RWPE1 (cell line): ENCODE measurements around the gene EIF2S2.

ENCODE experiments used
- CTCF ChIA-PET: fragments of 350-600 bp; sonication (Branson Sonifier 250); formaldehyde crosslinking; extraction: SDS; loops from one replicate; lab custom pipeline; 2021; lab: Yijun Ruan, JAX
- POLR2A ChIA-PET: fragments of 400-600 bp; formaldehyde crosslinking; extraction: SDS; loops from one replicate; lab custom pipeline; 2020; ENCODE audit warnings: antibody characterized with exemption; ENCODE audit not compliant: low non-redundant PET; lab: Yijun Ruan, JAX
- DNase-seq: peaks from one replicate; pipeline ENCODE4 v3.0.0; 2012; ENCODE audit warnings: low spot score
- H3K27ac ChIP-seq: fragments of 450-650 bp; 2 replicates; pipeline ENCODE4 v1.5.1; 2017
- TF ChIP-seq, protein P1 (sequence below): fragments of 450-650 bp; conservative IDR thresholded peaks from 2 replicates; pipeline ENCODE4 v1.5.1; 2017; ENCODE audit warnings: low read depth, mild to moderate bottlenecking

The EIF2S2 gene

DNA sequence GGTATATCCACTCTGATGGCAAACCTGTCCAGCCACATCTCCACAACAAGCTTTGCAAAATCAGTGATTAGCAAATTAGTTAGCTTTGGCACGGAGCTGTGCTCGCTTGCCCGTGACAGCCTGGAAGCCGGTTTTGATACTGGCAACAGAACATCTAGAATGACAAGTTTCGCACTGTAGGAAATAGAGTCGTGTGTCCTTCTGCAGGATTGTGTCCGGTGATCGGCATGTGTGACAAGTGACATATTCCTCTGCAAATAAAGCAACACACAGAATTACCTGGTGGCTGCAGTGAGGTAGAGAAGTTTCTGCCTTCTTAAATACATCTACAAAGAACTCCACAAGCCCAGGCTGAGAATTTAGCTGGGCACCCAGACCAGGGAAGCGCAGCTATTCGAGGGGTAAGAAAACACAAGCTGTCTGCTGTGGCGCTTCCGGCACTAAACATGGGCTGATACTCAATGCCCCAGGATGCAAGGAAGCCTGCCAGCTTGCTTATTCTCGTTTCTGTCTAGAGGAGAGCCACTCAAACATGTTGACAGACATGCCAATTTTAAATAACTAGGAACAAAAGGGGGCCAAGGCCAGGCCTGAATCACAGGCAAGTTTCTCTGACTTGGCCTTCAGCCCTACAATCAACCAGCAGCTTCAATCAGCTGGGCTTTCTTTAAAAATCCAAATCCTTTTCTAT, 22.2 kb downstream of the EIF2S2 start:
- DNase-seq, result no peak
- TF ChIP-seq, protein P1, sequence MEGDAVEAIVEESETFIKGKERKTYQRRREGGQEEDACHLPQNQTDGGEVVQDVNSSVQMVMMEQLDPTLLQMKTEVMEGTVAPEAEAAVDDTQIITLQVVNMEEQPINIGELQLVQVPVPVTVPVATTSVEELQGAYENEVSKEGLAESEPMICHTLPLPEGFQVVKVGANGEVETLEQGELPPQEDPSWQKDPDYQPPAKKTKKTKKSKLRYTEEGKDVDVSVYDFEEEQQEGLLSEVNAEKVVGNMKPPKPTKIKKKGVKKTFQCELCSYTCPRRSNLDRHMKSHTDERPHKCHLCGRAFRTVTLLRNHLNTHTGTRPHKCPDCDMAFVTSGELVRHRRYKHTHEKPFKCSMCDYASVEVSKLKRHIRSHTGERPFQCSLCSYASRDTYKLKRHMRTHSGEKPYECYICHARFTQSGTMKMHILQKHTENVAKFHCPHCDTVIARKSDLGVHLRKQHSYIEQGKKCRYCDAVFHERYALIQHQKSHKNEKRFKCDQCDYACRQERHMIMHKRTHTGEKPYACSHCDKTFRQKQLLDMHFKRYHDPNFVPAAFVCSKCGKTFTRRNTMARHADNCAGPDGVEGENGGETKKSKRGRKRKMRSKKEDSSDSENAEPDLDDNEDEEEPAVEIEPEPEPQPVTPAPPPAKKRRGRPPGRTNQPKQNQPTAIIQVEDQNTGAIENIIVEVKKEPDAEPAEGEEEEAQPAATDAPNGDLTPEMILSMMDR, result no peak

DNA sequence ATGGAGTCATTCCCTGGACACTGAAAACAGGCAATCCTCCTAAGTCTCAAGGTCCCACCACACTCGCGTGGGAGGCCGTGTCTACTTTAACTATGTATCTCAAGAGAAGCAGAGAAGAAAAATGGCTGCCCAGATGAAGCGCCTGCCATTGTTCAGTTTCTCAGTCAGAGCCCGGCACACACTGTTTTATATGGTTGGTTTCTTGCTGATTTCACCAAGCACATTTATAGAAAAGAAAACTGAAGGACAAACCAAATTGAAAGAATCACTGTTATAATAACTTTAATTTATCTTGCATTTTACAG, 22.9 kb downstream of the EIF2S2 start:
- no peak overlapping the region for H3K27ac ChIP-seq
- DNase-seq, result no peak
- CTCF ChIA-PET, result interaction anchor here (0.6 kb wide), 1 partner anchor 23 kb away, joined by 3 read pairs; the partner anchor contains the start of gene EIF2S2
- POLR2A ChIA-PET, result no interaction called here
- TF ChIP-seq, protein P1, result no peak

More for the DNA sequence above, 22.2 kb downstream of the EIF2S2 start:
- CTCF ChIA-PET, result interaction anchor here (0.6 kb wide), 2 partner anchors 19 to 26 kb away, joined by 3 read pairs; no protein-coding TSS in a partner anchor
- POLR2A ChIA-PET, result interaction anchor here (0.7 to 0.9 kb wide), 3 partner anchors 11 to 154 kb away, joined by 3 to 4 read pairs (median 3); no protein-coding TSS in a partner anchor
- peak overlapping the region; percentile 25 for H3K27ac ChIP-seq

DNA sequence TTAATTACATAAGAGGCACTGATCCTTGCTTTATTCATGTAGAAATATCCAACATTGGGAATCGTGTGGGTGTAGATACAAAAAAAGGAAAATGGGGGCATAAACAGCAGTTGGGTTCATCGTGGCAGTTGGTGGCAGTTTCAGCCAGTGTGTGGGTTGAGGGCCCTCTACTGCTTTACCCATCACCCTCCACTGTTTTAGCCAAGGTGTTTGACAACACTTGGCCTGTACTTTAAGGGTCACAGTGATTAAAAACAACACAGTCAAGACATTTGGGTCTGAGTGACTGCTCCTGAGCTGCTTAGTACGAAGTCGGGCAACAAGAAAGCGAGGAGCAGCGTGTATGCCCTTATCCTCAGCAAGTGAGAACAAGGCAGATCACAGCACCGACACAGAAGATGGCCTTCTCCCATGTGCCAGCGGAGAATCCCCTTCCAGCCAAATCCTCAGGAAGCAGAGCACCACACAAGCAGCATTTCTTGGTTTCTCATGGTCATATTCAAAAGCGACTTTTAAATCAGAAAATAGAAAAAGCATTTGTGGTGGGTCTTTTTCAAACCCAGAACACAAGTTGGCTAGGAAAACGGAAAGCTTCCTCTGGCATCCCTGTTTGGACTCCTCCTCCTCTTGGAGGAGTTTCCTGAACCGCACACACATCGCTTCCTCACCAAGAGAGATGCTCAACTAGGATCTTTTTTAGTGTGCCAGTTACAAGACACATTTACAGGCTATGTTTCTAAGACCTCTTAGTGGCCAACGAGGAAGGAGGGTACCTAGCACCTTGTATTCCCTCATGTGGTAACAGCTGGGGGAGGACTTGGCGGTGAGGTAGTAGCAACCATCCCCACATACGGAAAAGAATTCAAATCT, 23.5 kb downstream of the EIF2S2 start:
- 0 out of 2 replicates have a peak overlapping the region, but pooled peaks have one; percentile 17 for H3K27ac ChIP-seq
- CTCF ChIA-PET, result interaction anchor here (0.6 kb wide), 1 partner anchor 24 kb away, joined by 3 read pairs; the partner anchor contains the start of gene EIF2S2
- POLR2A ChIA-PET, result no interaction called here
- TF ChIP-seq, protein P1, result no peak
- DNase-seq, result no peak

DNA sequence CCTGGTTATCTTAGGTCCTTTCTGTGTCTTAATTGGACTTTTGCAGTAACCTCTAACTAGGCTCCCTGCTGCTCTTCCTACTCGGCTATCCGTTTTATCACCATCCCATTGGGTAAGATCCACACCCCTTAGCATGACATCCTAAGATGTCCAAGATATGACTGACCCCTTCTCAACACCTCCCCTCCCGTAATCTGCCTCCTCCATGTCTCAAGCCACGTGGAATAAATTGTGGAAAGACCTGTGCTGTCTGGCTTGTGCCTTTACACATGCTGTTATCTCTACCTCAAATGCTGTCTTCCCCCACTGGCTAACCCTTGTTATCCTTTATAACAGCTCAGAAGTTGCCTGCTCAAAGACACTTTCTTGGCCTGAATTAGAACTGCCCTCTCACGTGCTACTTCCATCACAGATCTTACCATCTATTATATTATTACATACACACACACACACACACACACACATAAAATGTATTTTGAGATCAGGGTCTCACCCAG, 26.5 kb downstream of the EIF2S2 start:
- TF ChIP-seq, protein P1, result no peak
- DNase-seq, result no peak
- ChIA-PET POLR2A (no interaction called here), CTCF (interaction anchor here (0.7 to 1.8 kb wide), 3 partner anchors 10 to 44 kb away, joined by 3 to 4 read pairs (median 3); no protein-coding TSS in a partner anchor)
- no peak overlapping the region for H3K27ac ChIP-seq

DNA sequence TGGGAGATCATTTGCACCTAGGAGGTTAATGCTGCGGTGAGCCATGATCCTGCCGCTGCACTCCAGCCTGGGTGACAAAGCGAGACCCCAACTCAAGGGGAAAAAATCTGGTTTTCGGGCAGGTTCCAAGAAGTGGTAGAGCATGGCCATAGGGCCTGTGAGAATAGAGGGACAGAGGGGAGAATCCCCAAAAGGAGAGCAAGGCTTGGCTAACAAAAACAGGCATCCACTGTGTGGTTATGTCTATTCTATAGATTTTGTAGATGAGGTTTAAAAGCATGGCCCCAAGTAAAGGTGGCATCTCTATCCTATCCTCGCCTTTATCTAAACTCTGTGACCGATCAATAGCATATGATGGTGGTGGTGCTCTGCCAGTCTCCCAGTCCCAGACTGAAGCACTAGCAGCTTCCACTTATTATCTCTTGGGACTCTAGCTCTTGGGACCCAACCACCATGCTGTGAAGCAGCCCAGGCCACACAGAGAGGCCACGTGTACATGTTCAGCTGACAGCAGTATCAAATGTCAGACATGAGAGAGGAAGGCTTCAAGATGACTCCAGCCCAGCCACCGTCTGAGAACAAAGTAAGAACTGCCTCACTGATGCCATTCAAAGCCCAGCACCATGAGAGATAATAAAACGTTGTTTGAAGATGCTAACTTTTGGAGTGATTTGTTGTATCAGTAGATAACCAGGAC, 27.7 kb downstream of the EIF2S2 start:
- CTCF ChIA-PET, result interaction anchor here (0.6 kb wide), 1 partner anchor 203 kb away, joined by 3 read pairs; no protein-coding TSS in a partner anchor
- TF ChIP-seq, protein P1, result no peak
- H3K27ac ChIP-seq, result peak overlapping the region; percentile 71
- DNase-seq, result no peak
- POLR2A ChIA-PET, result interaction anchor here (0.6 kb wide), 1 partner anchor 203 kb away, joined by 5 read pairs; no protein-coding TSS in a partner anchor
